ENCODE results near the gene MANEAL.

Gene MANEAL

GRCh38 chr1:37831109-37831508, 37.5 kb downstream of the MANEAL start:
- DNase-seq: no peak

DNA sequence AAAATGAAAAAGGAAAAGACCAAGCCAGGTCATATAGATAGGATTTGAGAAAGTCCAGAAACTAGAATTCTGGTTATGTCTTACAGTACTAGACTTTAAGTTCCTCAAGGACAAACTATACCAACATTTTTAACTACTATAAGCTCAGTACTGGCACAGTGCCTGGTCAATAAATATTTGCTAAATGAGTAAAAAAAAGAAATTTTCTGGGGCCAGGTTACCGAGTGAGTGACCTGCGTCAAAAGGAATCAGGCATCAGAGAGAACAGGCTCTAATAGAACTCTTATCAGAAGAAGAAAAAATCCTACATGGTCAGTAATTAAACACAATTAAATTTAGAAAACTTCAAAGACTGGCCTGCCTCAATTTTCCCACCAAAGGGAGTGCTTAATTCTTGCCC, 38.2 kb downstream of the MANEAL start:
- no peak for DNase-seq

DNA sequence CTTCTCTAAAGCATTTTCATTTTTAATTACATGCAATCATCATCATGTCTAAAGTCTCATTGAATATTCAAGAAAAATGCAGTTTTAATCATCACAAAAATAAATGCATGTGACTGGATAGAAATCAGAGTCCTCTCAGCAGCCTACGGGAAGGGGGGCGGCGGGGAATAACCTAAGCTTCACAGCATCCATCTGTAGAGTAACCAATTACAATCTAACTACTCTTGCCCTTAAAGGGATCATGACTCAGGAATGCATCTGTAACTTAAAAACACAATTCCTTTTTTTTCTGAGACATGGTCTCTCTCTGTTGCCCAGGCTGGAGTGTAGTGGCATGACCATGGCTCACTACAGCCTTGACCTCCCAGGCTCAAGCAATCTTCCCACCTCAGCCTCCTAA, 43.1 kb downstream of the MANEAL start:
- no peak for DNase-seq

DNA sequence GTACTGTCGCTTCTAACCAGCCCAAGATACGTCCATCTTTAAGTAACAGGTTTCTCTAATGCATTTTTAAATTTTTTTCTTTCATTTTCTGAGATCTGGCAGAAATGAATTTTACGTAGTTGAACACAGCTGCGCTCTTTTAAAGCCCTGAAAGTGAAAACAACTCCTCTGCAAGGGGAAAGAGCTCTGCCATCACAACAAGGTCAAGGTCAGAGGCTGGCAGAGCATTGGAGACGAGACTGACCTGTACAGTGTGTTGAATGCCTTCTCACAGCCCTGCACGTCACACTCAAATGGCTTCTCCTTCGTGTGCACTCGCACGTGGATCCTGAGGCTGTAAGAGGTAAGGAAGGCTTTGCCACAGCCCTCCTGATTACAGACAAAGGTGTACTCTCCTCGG, 46.0 kb downstream of the MANEAL start:
- no peak for DNase-seq

GRCh38 chr1:37840711-37841110, 47.1 kb downstream of the MANEAL start:
- no peak for DNase-seq

GRCh38 chr1:37841652-37842051, 48.0 kb downstream of the MANEAL start:
- DNase-seq: no peak

DNA sequence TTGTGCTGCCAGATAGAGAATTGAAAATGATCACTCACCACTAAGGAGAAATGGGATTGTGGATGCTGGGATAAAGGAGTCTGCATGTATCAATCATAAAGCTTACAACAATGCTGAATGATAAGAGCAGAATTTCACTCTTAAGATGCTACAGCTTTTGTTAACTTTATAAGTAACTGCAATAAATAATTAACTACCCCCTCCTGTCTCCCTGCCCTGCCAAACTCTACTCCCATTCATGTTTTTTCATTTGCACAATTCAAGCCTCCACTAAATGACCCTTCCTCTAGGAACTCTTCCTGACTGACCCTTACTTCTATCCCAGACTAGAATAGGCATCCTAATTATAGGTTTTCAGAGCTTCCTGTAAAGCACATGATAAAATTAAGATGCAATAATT, 50.9 kb downstream of the MANEAL start:
- DNase-seq: no peak

DNA sequence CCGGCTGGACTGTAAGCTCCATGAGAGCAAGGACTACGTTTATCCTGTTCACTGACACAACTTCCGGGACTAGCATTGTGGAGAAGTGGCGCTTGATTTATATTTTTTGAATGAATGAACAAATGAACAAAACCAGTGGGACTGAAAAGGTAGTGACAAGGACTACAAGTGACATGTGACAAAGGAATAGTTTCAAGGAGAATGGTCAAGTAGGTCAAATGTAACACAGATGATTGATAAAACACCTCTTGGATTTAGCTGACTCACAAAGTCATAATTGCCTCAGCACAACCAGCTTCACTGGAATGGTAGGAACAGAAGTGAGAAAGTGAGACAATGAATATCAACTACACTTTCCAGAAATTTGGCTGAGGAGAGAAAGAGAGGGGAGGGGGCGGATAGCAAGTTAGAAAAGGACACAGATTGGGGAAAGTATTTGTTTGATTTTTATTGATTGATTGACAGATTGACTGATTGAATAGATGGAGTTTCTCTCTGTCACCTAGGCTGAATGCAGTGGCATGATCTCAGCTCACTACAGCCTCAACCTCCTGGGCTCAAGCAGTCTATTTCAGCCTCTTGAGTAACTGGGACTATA, 51.5 kb downstream of the MANEAL start:
- DNase-seq: no peak

- no peak for DNase-seq
Observed at GRCh38 chr1:37845786-37846185, 52.1 kb downstream of the MANEAL start.

- peak in 1 of 2 experiments; percentile 19 for DNase-seq
Observed at GRCh38 chr1:37846647-37847339, 53.1 kb downstream of the MANEAL start.

DNA sequence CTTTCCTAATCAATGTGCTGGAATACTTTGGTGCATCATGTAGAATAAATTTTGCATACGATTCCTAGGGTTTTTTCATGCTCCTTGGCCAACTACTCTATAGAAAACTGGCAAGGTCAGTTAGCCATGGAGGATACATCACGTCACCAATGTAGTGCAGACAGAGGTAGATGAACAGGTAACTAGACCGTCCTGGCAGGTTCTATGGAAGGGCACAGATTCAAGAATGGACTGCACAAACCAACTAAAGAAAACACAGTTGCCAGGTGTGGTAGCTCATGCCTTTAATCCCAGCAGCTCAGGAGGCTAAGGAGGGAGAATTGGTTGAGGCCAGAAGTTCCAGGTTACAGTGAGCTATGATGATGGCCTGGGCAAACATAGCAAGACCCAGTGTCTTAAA, 55.8 kb downstream of the MANEAL start:
- no peak for DNase-seq

DNA sequence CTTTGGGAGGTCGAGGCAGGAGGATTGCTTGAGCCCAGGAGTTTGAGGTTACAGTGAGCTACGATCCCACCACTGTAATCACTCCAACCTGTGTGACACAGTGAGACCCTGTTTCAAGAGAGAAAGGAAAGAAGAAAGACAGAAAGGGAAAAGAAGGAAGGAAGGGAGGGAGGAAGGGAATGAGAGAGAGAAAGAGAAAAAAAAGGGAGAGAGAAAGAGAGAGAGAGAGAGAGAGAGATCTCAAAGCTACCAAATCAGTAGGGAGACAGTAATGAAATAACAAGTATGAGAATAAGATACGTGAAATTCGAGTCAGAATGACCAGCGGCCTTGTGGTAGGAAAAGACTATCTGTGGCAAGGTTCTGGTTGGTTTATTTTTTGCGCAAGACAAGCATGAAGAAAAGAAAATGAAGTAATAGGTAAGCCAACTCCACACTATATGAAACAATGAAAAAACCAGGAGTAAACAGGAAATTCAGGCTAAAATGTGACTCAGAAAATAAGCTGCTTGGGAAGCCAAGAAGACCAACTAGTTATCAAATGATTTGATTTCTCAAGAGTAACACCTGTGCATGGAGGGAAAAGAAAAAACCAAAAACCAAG, 56.8 kb downstream of the MANEAL start:
- no peak for DNase-seq

Data from NCI-H524 (cell line).